GM21390 (cell line): ENCODE data around the gene PLEKHD1.

Experiments
- ATAC-seq: cut with Tn5 transposase; IDR thresholded peaks from one replicate; pipeline ENCODE4 v1.9.1; 2021; ENCODE audit not compliant: unreplicated experiment

Gene PLEKHD1

GRCh38 chr14:69547701-69548348 is 63.3 kb downstream of the PLEKHD1 start:
- ATAC-seq = no peak

GRCh38 chr14:69548566-69548965 is 64.0 kb downstream of the PLEKHD1 start:
- no peak for ATAC-seq

DNA sequence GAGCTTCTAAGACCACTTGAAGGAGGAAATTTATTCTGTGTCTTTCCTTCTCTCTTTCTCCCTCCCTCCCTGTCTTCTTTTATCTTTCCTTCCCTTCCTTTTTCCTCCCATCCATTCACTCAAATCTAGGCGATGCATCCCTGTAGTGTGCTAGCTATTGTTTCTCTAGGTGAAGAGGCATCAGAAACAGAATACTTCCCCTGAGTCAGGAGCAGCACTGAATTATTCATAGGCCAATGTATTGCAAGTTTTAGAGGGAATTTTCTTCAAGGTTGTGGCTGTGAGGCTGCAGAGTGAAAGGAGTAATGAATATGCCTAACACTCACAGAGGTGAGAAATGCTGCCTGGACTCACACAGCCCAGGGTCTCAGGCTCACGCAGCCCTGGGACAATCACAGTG is 67.0 kb downstream of the PLEKHD1 start:
- ATAC-seq = no peak

DNA sequence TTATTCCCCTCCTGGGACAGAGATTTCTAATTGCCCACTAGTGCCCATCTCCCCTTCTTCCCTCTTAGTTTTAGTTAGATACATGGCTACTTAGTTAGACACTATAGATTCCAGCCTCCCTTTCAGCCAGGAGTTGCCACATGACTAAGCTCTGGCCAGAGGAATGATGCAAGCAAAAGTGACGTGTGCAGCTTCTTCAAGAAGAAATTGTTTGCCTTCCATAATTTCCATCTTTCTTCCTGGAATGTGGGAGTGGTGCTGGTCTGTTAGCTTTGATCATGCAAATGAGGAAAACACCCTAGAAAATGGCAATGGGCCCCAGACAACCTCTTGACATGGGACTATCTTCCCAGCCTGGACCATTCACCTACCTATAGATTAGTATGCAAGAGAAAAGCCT is 68.7 kb downstream of the PLEKHD1 start:
- no peak for ATAC-seq

DNA sequence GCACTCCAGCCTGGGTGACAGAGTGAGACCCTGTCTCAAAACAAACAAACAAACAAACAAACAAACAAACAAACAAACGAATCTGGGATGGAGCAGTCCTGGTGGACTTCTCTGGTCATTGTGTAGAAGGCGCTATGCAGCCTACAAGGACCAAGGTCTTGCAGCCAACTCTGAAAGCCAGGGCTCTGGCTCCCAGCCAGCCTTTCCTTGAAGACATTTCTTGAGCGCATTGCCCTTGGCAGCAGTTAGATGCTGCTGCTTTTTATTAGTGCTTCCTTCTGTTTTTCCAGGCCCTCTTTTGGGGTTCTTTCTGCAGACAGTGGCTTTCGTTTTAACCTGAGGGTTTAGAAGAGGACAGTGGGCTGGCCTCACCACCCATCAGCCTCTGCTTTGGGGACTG is 70.0 kb downstream of the PLEKHD1 start:
- no peak for ATAC-seq

- no peak for ATAC-seq
These were observed 74.2 kb downstream of the PLEKHD1 start for GRCh38 chr14:69558774-69559173.

DNA sequence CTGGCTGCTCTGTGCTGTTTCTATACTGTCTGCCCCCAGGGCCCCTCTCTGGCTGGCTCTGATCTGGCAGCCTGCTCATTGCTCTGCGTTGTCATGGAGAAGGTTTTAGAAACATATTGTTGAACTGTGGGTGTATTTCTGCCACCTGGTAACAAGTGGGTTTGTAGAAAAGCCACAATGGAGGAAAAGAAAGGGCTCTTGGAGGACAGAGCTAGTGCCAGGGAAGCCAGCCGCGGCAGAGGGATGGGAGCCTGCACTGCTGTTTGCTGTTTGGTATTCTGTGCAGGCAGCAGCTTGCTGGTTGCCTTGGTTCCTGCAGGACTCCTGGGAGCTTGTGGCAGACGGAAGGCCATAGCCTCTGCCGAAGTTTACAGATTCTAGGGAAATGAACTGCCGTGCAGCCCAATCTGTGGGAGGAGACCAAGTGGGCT is 75.1 kb downstream of the PLEKHD1 start:
- ATAC-seq = no peak

GRCh38 chr14:69560826-69561225 is 76.3 kb downstream of the PLEKHD1 start:
- no peak for ATAC-seq

- no peak for ATAC-seq
These were observed 77.4 kb downstream of the PLEKHD1 start for GRCh38 chr14:69561893-69562292.

- ATAC-seq = no peak
These were observed 83.0 kb downstream of the PLEKHD1 start for GRCh38 chr14:69567563-69567962.

DNA sequence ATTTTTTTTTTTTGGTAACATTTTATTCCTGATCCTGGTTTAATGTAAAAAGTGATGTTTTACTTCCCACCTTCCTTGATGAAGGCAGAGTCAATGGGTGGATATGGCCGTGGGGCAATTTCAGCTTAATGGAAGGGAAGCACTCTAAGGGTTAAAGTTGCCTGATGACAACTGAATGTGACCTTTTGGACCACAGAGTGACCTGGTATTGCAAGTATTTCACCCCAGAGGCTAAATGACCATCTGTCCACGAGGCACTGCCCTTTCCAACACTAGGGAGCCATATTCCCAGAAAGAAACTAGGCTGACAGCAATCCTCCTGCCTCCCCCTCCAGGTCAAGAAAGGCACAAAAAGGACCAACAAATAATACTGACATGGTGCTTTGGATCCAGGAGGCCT is 85.3 kb downstream of the PLEKHD1 start:
- ATAC-seq = no peak

- no peak for ATAC-seq
These were observed 86.4 kb downstream of the PLEKHD1 start for GRCh38 chr14:69570836-69571330.

- ATAC-seq = no peak
These were observed 87.0 kb downstream of the PLEKHD1 start for GRCh38 chr14:69571449-69572029.

DNA sequence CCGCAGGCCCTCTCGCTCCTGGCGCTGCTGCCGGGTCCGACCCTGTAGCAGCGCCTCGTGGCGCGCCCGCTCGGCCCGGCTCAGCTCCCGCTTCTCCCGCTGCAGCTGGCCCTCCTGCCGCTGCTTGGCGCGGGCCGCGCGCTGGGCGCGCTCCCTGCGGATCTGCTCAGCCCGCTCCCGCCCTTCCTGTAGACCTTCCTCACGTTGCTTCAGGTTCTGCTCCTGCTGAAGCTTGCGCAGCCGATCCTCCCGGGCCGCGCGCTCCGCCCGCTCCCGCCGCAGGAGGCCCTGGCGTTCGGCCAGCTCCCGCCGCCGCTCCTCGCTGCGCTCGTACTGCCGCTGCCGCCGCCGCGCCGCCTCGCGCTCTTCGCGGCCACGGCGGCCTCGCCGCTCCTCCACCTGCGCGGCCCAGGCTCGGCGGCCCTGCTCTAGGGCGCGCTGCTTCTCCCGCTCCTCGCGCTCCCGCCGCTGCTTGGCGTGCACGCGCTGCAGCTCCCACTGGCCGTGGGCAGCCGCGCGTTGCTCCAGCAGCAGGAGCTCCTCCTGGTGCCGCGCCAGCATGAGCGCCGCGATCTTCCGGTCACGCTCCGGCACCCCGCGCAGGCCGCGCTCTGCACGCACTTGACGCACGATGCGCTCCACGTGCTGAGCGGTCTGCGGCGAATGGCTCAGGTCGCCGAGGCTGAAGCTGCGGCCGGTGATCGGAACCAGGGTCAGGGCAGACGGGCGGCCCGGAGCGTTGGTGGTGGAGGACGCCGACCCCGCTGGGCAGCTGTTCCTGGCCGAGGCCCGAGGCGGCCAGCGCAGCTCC is 87.7 kb downstream of the PLEKHD1 start:
- ATAC-seq = no peak

DNA sequence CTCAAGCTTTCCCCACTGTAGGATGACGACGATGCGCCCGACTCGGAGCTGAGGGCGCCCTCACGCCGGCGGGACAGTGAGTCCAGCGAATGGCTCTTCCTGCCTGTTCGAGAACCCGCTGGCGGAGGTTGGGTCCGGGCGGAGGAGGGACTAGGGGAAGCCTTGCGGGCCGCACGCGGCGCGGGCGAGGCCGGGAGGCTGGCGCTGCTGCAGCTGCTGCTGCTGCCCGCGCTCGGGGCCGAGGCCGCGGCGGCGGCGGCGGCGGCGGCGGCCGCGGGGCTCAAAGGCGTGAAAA is 88.3 kb downstream of the PLEKHD1 start:
- ATAC-seq = no peak

GRCh38 chr14:69573205-69573830 is 88.8 kb downstream of the PLEKHD1 start:
- no peak for ATAC-seq

GRCh38 chr14:69573831-69574262 is 89.3 kb downstream of the PLEKHD1 start:
- no peak for ATAC-seq

- no peak for ATAC-seq
These were observed 89.9 kb downstream of the PLEKHD1 start, which contains the start of gene CCDC177 for GRCh38 chr14:69574263-69574953. Gene CCDC177, minus strand, starts transcription at chr14:69574871. Its CDS starts 1,249 bp downstream, at chr14:69573622.

DNA sequence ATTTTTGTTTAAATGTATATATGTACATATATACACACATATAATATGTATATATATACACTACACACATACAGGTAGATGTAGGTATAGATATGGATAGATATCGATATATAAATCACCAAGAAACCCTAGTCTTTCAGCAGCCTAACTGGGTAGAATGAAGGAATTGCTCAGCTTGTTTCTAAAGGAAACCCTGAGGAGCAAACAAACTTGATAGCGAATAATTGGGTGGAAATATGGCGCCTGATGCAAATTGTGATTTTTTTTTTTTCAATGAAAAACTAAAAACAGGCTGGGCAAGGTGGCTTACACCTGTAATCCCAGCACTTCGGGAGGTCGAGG is 90.4 kb downstream of the PLEKHD1 start:
- ATAC-seq = no peak

- ATAC-seq = no peak
These were observed 94.9 kb downstream of the PLEKHD1 start for GRCh38 chr14:69579476-69579875.

GRCh38 chr14:69580009-69580577 is 95.6 kb downstream of the PLEKHD1 start:
- ATAC-seq = no peak
